Upper lobe of left lung (tissue), 6 donors: ENCODE results near the gene BRIP1. TPM values are rescaled to one million over a fixed set of nuclear protein-coding genes. Genes with fewer than 3 reads are reported as not detected.

Source experiments
- ATAC-seq, 2 donors: fragments of 200-7000 bp; cut with Tn5 transposase; one replicate each; pipeline ENCODE4 v1.9.1; 2022; ENCODE audit warnings: mild to moderate bottlenecking in 2 of 2, moderate library complexity in 2 of 2; ENCODE audit not compliant: low FRiP score in 2 of 2
- DNase-seq, 2 donors: peaks; one replicate each; pipeline ENCODE4 v3.0.0-alpha.2; 2019 to 2020
- H3K27ac ChIP-seq, 4 donors: fragments of 200-600 bp; sonication (generic); one replicate each; pipeline ENCODE4 v1.5.1; 2016 to 2019
- H3K27me3 ChIP-seq, 4 donors: fragments of 200-600 bp; sonication (generic); one replicate each; pipeline ENCODE4 v1.5.1; 2017 to 2019
- H3K36me3 ChIP-seq, 4 donors: fragments of 200-600 bp; sonication (generic); one replicate each; pipeline ENCODE4 v1.5.1; 2016 to 2019
- H3K4me1 ChIP-seq, 4 donors: fragments of 200-600 bp; sonication (generic); one replicate each; pipeline ENCODE4 v1.5.1; 2018 to 2019
- H3K4me3 ChIP-seq, 4 donors: fragments of 200-600 bp; sonication (generic); one replicate each; pipeline ENCODE4 v1.5.1; 2017 to 2019; ENCODE audit warnings: mild to moderate bottlenecking in 2 of 4, moderate library complexity in 1 of 4
- H3K9me3 ChIP-seq, 4 donors: fragments of 200-600 bp; sonication (generic); one replicate each; pipeline ENCODE4 v1.5.1; 2018 to 2019
- CTCF ChIP-seq, 6 experiments: fragments of 450-650 bp in 4 of 6; fragments of 200-600 bp in 2 of 6; sonication (generic) in 2 of 6; IDR thresholded peaks; one replicate each; pipeline ENCODE4 v1.5.1; 2016 to 2019; ENCODE audit warnings: antibody characterized with exemption in 6 of 6
- EP300 ChIP-seq, 4 donors: sonication (generic); formaldehyde crosslinking; IDR thresholded peaks; one replicate each; pipeline ENCODE4 v1.5.1; 2017; ENCODE audit warnings: antibody characterized with exemption in 4 of 4, control low read depth in 2 of 4
- POLR2A ChIP-seq, 4 donors: fragments of 450-650 bp; IDR thresholded peaks; one replicate each; pipeline ENCODE4 v1.5.1; 2016 to 2017; ENCODE audit warnings: antibody characterized with exemption in 4 of 4, mild to moderate bottlenecking in 2 of 4
- POLR2AphosphoS5 ChIP-seq, 2 donors: sonication (generic); formaldehyde crosslinking; IDR thresholded peaks; one replicate each; pipeline ENCODE4 v1.5.1; 2017; ENCODE audit warnings: antibody characterized with exemption in 2 of 2
- WGBS, 2 donors: methylation state at CpG; one replicate each; pipeline ENCODE4 v1.1.5; 2017 to 2018; 5-methylcytosine and 5-hydroxymethylcytosine counted together
- total RNA-seq, 6 donors: library from RNA; depleted of rRNA in 4 of 6; stranded (reverse); fragments of >200 nt in 4 of 6; gene quantifications; one replicate each; pipeline versions ENCODE4 v1.1.0 to v1.2.1, GENCODE V29; 2016 to 2021
- donor health status: DM: no; HTN: no; CAD: no; lungs with moderate emphysema.
- donor health status: DM: no; HTN: yes; CAD: no; lungs with severe emphysema.

Gene BRIP1
- total RNA-seq, 6 donors from 2014 or later: 0.55 to 2.5 (median 0.85) TPM

GRCh38 chr17:61699694-61700093, 163.6 kb downstream of the BRIP1 start:
- H3K4me1 ChIP-seq: no peaks in the 10 kb centered on the region

GRCh38 chr17:61699032-61699431, 164.3 kb downstream of the BRIP1 start:
- H3K4me3 ChIP-seq: no peak overlapping the region
- H3K36me3 ChIP-seq: no peaks in the 10 kb centered on the region
- DNase-seq: no peak
- 97 to 100% methylated on average over 1 of the region's 1 CpG for WGBS, 2 donors
- TF ChIP-seq CTCF (IDR thresholded peaks at IDR 0.05) (no peak), POLR2A (IDR thresholded peaks at IDR 0.05) (no peak), POLR2AphosphoS5 (IDR thresholded peaks at IDR 0.05) (no peak), EP300 (IDR thresholded peaks at IDR 0.05) (no peak)
- no peaks in the 10 kb centered on the region for H3K27me3 ChIP-seq
- ATAC-seq: no peak
- no peaks in the 10 kb centered on the region for H3K4me1 ChIP-seq
- no peak overlapping the region for H3K27ac ChIP-seq
- H3K9me3 ChIP-seq: peaks cover 10 to 50% (median 23%) of the 10 kb centered on the region in 4 donors

More at GRCh38 chr17:61699694-61700093, 163.6 kb downstream of the BRIP1 start:
- ATAC-seq: no peak
- H3K36me3 ChIP-seq: no peaks in the 10 kb centered on the region
- no peak overlapping the region for H3K4me3 ChIP-seq
- TF ChIP-seq POLR2AphosphoS5 (IDR thresholded peaks at IDR 0.05) (no peak), CTCF (IDR thresholded peaks at IDR 0.05) (no peak), POLR2A (IDR thresholded peaks at IDR 0.05) (no peak), EP300 (IDR thresholded peaks at IDR 0.05) (no peak)
- no peak for DNase-seq
- H3K9me3 ChIP-seq: peaks cover 10 to 50% (median 23%) of the 10 kb centered on the region in 4 donors
- H3K27me3 ChIP-seq: no peaks in the 10 kb centered on the region
- 96 to 97% methylated on average over 2 of the region's 2 CpGs for WGBS, 2 donors
- H3K27ac ChIP-seq: no peak overlapping the region

GRCh38 chr17:61698244-61698643, 165.1 kb downstream of the BRIP1 start:
- ATAC-seq: no peak
- TF ChIP-seq CTCF (IDR thresholded peaks at IDR 0.05) (no peak), POLR2A (IDR thresholded peaks at IDR 0.05) (no peak), EP300 (IDR thresholded peaks at IDR 0.05) (no peak), POLR2AphosphoS5 (IDR thresholded peaks at IDR 0.05) (no peak)
- H3K9me3 ChIP-seq: peaks cover 10 to 50% (median 23%) of the 10 kb centered on the region in 4 donors

GRCh38 chr17:61695779-61696337, 167.5 kb downstream of the BRIP1 start:
- TF ChIP-seq EP300 (IDR thresholded peaks at IDR 0.05): no peak
- TF ChIP-seq CTCF (IDR thresholded peaks at IDR 0.05): no peak
- no peak for TF ChIP-seq POLR2A (IDR thresholded peaks at IDR 0.05)
- TF ChIP-seq POLR2AphosphoS5 (IDR thresholded peaks at IDR 0.05): no peak
- no peak overlapping the region for H3K27ac ChIP-seq
- ATAC-seq: no peak
- H3K4me3 ChIP-seq: no peak overlapping the region
- 94 to 98% methylated on average over 2 of the region's 2 CpGs for WGBS, 2 donors
- H3K27me3 ChIP-seq: no peaks in the 10 kb centered on the region
- peaks cover 9 to 29% (median 16%) of the 10 kb centered on the region in 4 donors for H3K9me3 ChIP-seq
- no peak for DNase-seq
- H3K36me3 ChIP-seq: no peaks in the 10 kb centered on the region
- no peaks in the 10 kb centered on the region for H3K4me1 ChIP-seq

More at GRCh38 chr17:61698244-61698643, 165.1 kb downstream of the BRIP1 start:
- DNase-seq: no peak
- Histone ChIP-seq H3K4me1 (no peaks in the 10 kb centered on the region), H3K27me3 (no peaks in the 10 kb centered on the region), H3K4me3 (no peak overlapping the region), H3K27ac (no peak overlapping the region), H3K36me3 (no peaks in the 10 kb centered on the region)
- 96 to 100% methylated on average over 2 of the region's 2 CpGs for WGBS, 2 donors

GRCh38 chr17:61694095-61694494, 169.2 kb downstream of the BRIP1 start:
- no peak for DNase-seq
- no peak for TF ChIP-seq EP300 (IDR thresholded peaks at IDR 0.05)
- H3K27ac ChIP-seq: no peak overlapping the region
- H3K4me3 ChIP-seq: no peak overlapping the region
- ATAC-seq: no peak
- H3K9me3 ChIP-seq: peaks cover 0 to 11% (median 3%) of the 10 kb centered on the region in 4 donors
- no peaks in the 10 kb centered on the region for H3K27me3 ChIP-seq
- 91 to 100% methylated on average over 1 of the region's 1 CpG for WGBS, 2 donors
- H3K36me3 ChIP-seq: no peaks in the 10 kb centered on the region
- H3K4me1 ChIP-seq: no peaks in the 10 kb centered on the region
